Tibial artery (tissue), 4 donors: ENCODE results near the gene LMAN1L.

Experiments used
- DNase-seq, 2 donors: peaks; one replicate each; pipeline ENCODE4 v3.0.0-alpha.2; 2019
- H3K27ac ChIP-seq, 2 donors: fragments of 200-600 bp; sonication (generic) in 1 of 2; 1 replicate in 1 of 2; 2 replicates in 1 of 2; pipeline ENCODE4 v1.5.1; 2018 to 2019; ENCODE audit warnings: mild to moderate bottlenecking in 1 of 2
- H3K27me3 ChIP-seq, 2 donors: fragments of 200-600 bp; sonication (generic) in 1 of 2; one replicate each; pipeline versions ENCODE4 v1.5.1 to v1.6.0; 2016 to 2019
- H3K36me3 ChIP-seq, 3 donors: fragments of 200-600 bp; sonication (generic) in 2 of 3; one replicate each; pipeline ENCODE4 v1.5.1; 2016 to 2019; ENCODE audit warnings: mild to moderate bottlenecking in 2 of 3
- H3K4me1 ChIP-seq, 4 donors: fragments of 200-600 bp; sonication (generic) in 2 of 4; 1 replicate in 3 of 4; 2 replicates in 1 of 4; pipeline ENCODE4 v1.5.1; 2016 to 2019
- H3K4me3 ChIP-seq, 2 donors: fragments of 200-600 bp; sonication (generic) in 1 of 2; 1 replicate in 1 of 2; 2 replicates in 1 of 2; pipeline ENCODE4 v1.5.1; 2018 to 2019; ENCODE audit warnings: mild to moderate bottlenecking in 2 of 2
- H3K9me3 ChIP-seq, 3 donors: fragments of 200-600 bp; sonication (generic) in 1 of 3; one replicate each; pipeline ENCODE4 v1.5.1; 2016 to 2019
- intact Hi-C: fragments of 100-400 bp; cut with DNase I; formaldehyde crosslinking; loops from one replicate; pipeline ENCODE4 v1.15.0; 2023; ENCODE audit warnings: low total_unique reads
- TF ChIP-seq, protein P1 (sequence below), 2 experiments: fragments of 200-600 bp in 1 of 2; fragments of 450-650 bp in 1 of 2; IDR thresholded peaks; one replicate each; pipeline ENCODE4 v1.5.1; 2017 to 2019; ENCODE audit warnings: antibody characterized with exemption in 2 of 2, mild to moderate bottlenecking in 1 of 2, moderate library complexity in 1 of 2

Gene LMAN1L

DNA sequence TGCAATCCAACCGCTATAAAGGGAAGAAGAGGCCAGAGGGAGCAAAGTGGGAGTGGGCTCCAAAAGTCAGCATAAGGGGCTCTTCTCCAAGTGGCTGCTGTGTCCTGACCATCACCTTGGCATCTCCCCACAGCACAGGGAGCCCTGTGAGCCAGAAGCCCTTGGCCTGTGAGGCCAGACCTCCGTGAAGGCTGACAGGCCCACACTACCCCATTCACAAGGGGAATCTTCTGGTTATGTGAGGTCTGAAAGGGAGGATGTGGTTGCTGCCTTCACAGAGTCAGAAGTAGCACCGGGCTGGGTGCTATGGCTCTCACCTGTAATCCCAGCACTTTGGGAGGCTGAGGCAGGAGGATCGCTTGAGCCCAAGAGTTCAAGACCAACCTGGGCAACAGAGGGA lies 32.9 kb downstream of the LMAN1L start:
- peaks cover 28 to 54% (median 49%) of the 10 kb centered on the region in 3 donors for H3K36me3 ChIP-seq
- intact Hi-C loops = no loop called here
- no peaks in the 10 kb centered on the region for H3K9me3 ChIP-seq

DNA sequence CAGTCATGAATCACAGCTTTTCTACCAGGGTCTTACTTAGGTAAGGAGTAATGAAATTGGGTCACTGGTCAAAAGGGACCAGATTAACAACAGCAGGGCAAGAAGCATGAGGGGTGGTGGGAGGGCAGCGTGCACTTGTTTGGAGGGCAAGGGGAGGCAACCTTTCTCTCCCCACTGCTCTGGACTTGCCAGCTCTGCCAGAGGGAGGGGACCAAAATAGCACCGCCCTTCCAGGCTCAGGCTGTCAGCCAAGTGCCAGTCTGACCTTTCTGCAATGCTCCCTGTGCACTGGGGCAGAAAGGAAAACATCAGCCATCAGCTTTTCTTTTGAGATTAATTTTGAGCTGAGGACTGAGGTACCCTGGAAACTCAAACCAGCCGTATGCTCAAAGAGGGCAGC lies 34.8 kb downstream of the LMAN1L start:
- intact Hi-C loops = no loop called here
- Histone ChIP-seq H3K4me3 (no peak overlapping the region), H3K27ac (no peak overlapping the region), H3K9me3 (no peaks in the 10 kb centered on the region), H3K36me3 (peaks cover 47 to 73% (median 67%) of the 10 kb centered on the region in 3 donors), H3K4me1 (peaks cover 0 to 12% (median 8%) of the 10 kb centered on the region in 4 donors), H3K27me3 (no peaks in the 10 kb centered on the region)
- DNase-seq = no peak
- TF ChIP-seq, protein P1, sequence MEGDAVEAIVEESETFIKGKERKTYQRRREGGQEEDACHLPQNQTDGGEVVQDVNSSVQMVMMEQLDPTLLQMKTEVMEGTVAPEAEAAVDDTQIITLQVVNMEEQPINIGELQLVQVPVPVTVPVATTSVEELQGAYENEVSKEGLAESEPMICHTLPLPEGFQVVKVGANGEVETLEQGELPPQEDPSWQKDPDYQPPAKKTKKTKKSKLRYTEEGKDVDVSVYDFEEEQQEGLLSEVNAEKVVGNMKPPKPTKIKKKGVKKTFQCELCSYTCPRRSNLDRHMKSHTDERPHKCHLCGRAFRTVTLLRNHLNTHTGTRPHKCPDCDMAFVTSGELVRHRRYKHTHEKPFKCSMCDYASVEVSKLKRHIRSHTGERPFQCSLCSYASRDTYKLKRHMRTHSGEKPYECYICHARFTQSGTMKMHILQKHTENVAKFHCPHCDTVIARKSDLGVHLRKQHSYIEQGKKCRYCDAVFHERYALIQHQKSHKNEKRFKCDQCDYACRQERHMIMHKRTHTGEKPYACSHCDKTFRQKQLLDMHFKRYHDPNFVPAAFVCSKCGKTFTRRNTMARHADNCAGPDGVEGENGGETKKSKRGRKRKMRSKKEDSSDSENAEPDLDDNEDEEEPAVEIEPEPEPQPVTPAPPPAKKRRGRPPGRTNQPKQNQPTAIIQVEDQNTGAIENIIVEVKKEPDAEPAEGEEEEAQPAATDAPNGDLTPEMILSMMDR (IDR thresholded peaks at IDR 0.05) = no peak

More for the DNA sequence above, 32.9 kb downstream of the LMAN1L start:
- no peak overlapping the region for H3K4me3 ChIP-seq
- H3K4me1 ChIP-seq = peaks cover 0 to 28% (median 19%) of the 10 kb centered on the region in 4 donors
- no peak overlapping the region for H3K27ac ChIP-seq
- H3K27me3 ChIP-seq = no peaks in the 10 kb centered on the region
- DNase-seq = no peak
- TF ChIP-seq, protein P1 (IDR thresholded peaks at IDR 0.05) = no peak

DNA sequence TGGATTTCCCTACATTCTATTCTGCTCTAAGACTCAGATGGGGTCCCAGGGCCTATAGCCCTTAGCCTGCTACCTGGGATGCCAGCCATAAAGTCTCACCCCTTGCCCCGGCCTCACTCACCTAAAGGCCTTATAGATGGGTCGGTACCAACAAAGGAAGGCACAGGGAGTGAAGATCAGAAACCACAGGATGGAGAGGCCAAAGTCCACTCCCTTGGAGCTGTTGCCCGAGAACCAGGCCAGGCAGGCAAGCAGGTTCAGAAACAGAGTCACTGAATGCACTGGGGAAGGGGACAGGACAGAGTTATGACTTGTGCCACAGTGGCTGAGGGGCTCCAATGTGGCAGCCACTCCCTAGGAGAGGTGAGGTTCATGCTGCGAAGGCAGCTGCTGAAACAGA lies 37.8 kb downstream of the LMAN1L start:
- no peaks in the 10 kb centered on the region for H3K27me3 ChIP-seq
- H3K4me3 ChIP-seq = no peak overlapping the region
- intact Hi-C loops = no loop called here
- H3K36me3 ChIP-seq = peaks cover 64 to 84% (median 80%) of the 10 kb centered on the region in 3 donors
- DNase-seq = no peak
- TF ChIP-seq, protein P1 (IDR thresholded peaks at IDR 0.05) = no peak
- H3K9me3 ChIP-seq = no peaks in the 10 kb centered on the region
- no peak overlapping the region for H3K27ac ChIP-seq
- H3K4me1 ChIP-seq = no peaks in the 10 kb centered on the region

DNA sequence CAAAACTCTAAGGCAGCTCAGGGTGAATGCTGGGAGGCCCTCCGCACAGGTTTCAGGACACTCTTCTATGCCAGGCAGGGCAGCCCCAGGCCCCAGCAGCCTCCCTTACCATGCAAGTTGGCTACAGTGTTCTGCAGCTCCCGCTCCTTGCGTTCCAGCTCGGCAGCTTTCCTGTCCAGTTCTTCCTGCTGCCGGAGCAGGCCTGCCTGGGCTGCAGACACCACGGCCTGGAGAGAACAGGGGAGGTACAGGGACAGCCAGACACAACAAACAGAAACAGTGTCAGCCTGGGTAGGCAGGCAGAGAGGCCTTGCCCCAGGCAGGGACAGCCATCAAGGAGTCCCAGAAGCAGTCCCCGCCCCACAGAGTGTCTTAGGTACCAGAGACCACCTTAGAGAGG lies 39.3 kb downstream of the LMAN1L start:
- Histone ChIP-seq H3K27me3 (no peaks in the 10 kb centered on the region), H3K9me3 (no peaks in the 10 kb centered on the region), H3K27ac (no peak overlapping the region), H3K4me3 (no peak overlapping the region), H3K36me3 (peaks cover 64 to 74% (median 73%) of the 10 kb centered on the region in 3 donors), H3K4me1 (no peaks in the 10 kb centered on the region)
- TF ChIP-seq, protein P1 (IDR thresholded peaks at IDR 0.05) = no peak
- intact Hi-C loops = no loop called here
- DNase-seq = no peak

DNA sequence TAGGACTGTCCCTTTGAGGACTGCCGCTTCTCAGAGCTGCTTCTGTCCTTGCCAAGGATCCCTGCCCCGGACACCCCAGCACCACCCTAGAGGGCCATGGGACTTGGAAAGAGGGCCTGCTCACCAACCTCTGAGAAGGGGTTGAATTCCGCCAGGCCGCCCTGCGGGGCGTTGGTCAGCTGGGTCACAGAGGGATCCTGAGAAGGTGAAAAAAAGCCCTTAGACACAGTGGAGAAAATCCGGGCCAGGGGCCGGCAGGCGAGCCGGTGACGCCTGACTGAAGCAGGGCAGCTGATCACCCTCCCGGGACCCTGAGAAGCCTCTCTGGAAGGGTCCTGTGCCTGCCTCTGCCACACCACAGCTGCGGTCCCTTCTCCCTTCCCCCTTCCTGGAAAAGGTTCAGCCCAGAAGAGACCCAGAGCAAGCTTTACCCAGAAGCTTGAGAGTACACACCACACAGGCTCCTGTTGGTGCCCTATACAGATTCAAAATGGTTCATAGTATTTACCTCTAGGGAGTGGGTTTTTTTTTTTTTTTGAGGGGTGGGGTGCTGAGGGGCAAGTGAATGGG lies 41.9 kb downstream of the LMAN1L start:
- H3K27me3 ChIP-seq = no peaks in the 10 kb centered on the region
- intact Hi-C loops = no loop called here
- TF ChIP-seq, protein P1 (IDR thresholded peaks at IDR 0.05) = no peak
- no peak for DNase-seq
- H3K9me3 ChIP-seq = no peaks in the 10 kb centered on the region
- H3K4me3 ChIP-seq = no peak overlapping the region
- peaks cover 45 to 49% (median 49%) of the 10 kb centered on the region in 3 donors for H3K36me3 ChIP-seq
- peaks cover 0 to 11% (median 4%) of the 10 kb centered on the region in 4 donors for H3K4me1 ChIP-seq
- H3K27ac ChIP-seq = no peak overlapping the region
